HG03280 (cell line): Measurements from ENCODE around the gene WDR35.

ENCODE experiments used
- ATAC-seq: cut with Tn5 transposase; IDR thresholded peaks from one replicate; pipeline ENCODE4 v1.9.1; 2021; ENCODE audit warnings: mild to moderate bottlenecking, moderate library complexity; ENCODE audit not compliant: unreplicated experiment

Gene WDR35

DNA sequence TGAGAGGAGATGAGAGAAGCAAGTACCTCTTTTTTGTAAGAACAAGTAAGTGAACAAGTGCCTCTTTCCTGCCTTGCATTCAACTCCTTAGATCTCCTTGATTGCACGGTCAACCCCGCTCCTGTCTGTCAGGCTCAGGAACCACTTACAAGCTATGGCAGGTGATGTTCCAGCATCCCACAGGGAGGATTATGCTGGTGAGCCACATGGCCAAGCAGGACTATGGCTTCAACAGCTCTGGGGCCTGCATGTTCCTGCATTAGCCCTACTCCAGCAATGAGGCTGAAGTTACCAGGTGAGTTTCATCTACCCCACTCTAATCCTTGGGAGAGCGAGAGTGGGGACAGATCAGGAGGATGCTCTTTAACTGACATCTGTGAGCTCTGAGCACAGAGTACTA lies 117.6 kb downstream of the WDR35 start:
- no peak for ATAC-seq

DNA sequence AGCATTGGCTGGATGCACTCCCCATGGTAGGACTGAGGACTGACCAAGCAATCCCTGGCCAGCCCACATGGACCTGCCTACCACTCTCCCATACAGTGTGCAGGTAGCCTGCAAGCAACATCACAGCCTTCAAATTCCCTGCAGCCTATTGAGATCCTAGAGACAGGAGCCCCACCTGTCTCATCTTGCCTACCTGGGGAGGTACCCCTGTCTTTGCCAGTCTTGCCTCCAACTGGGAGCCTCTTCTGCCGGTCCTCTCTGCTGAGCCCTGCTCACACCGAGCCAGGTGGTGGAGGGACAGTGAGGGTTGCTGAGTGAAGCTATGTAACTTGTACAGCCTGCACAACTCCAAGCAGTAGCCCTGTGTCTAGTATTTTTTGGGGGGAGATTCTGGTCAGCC lies 118.1 kb downstream of the WDR35 start:
- ATAC-seq: no peak

DNA sequence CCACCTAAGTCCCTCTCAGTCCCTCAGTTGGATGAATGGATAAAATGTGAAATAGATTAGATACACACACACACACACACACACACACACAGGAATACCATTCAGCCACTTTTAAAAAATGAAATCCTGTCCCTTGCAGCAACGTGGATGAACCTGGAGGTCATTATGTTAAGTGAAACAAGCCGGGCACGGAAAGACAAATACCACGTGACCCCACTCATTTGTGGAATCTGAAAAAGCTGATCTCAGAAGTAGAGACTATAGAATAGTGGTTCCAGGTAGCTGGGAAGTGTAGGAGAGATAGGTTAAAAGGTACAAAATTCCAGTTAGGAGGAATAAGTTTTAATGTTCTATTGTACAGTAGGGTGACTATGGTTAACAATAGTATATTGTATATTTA lies 119.1 kb downstream of the WDR35 start:
- ATAC-seq: no peak

DNA sequence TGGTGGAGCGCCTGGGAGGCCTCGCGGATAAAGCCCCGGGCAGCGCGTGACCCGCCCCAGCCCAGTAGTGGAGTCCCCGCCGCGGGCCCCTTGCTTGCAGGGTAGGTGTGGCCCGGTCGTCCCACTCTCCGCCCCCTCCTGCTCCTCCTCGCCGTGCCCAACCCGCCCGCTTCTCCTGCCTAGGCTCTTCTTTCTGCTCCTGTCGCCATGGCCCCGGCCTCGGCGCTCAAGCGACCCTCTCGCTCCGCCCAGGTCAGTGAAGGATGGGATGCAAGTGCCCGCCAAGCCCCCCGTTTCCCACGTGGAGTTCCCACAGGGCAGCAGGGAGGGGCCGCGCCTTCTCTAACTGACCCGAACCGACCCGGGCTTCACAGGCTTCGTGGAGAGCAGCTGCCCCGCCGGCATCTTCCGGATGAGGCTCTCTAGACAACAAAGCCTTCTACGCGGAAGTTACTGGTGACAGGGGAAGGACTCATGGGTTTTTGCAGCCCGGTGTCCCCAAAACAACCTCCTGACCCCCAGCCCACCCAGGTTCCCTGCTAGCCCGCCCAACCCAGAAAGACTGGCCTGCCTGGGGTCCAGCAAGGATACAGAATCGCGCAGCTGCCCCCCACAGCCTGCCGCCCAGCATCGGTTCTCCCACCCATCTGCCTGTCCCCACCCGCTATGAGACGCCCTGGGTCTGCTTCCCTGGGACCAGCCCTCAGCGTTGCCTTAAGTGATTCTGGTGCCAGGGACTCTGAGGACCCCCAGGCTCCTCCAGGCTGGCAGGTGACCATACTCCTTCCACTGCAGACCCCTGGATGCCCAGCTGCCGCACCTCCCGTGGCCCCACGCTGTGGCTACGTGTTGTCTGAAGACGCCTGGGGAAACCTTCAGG lies 121.0 kb downstream of the WDR35 start:
- peak; percentile 74 for ATAC-seq

- no peak for ATAC-seq
Measured at GRCh38 chr2:19868224-19868623, 121.7 kb downstream of the WDR35 start.

DNA sequence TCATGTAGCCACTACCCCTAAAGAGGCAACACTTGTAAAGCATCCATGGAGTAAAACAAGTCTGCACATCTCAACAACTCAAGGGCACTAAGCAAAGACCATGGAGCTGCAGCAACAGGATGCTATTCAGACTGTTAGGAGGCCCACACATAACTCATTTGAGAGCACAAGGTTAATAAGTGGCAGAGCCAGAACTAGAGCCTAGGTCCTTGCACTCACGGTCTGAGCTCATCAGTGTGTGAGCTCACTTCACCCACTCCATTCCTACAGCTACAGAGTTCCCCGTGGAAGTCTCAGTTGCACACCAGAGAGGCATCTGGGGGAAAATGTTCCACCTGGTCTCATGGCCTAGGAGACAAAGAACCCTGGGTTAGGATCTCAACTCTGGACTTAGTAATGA lies 123.1 kb downstream of the WDR35 start:
- ATAC-seq: no peak

DNA sequence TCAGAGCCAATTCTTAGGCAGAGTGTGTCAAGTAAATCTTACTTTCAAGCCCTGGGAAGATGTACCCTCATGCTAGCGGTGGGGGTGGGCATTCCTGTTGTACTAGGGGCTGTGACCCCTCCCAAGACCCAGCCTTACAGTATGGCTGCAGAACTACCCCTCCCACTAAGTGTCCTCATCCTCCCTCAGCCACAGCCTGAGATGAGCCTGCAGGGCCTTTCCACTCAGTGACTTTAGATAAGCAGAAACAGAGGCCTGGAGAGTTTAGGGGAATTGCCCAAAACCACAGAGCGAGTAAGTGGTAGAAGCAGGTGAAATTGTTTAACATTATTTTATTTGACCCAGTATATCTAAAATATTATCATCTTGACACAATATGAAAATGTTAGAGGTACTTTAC lies 124.8 kb downstream of the WDR35 start:
- ATAC-seq: no peak

GRCh38 chr2:19864381-19864780 lies 125.5 kb downstream of the WDR35 start:
- ATAC-seq: no peak

DNA sequence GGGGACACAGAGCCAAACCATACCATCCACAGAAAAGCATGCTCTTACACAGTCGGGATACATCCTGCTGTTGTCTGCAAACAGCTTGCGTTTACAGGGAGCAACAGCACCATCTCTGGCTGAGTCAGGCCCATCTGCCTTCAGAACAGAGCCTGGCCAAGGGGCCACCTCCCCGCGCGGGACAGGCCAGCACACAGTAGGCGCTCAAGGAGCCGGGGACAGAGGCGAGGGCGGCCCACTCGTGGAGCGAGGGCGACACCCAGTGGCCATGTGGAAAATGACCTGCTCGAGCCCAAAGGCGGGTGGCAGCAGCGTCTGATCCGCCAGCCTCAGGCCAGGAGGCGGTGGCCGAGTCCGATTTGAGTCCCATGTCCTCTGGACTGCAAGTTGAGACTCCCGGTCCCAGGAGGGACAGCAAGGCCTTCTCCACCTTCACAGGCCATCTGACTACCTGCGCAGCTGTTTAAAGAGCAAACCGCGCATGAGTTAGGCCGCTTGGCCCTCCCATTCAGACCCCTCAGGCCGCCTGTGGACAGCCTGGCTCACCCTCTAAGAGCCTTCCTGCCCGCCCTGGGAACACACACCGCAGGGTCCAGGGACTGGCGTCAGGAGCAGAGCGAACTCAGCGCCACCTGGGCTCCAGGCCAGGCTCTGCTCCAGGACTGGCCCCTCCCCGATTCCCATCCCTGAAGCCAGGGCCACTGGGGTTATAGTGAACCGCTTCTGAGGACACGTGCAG lies 126.4 kb downstream of the WDR35 start:
- ATAC-seq: peak; percentile 84

GRCh38 chr2:19861813-19862212 lies 128.1 kb downstream of the WDR35 start:
- ATAC-seq: no peak
